Neural cell (in vitro differentiated cells): ENCODE results near the gene LRRC30. TPM values are rescaled to one million over a fixed set of nuclear protein-coding genes. Genes with fewer than 3 reads are reported as not detected.

ENCODE experiments used
- H2AFZ ChIP-seq: fragments of 200-600, 300-800 bp; sonication (generic), shearing (Covaris generic); 2 replicates; pipeline ENCODE4 v1.6.0; 2014; ENCODE audit warnings: low read depth, mild to moderate bottlenecking, antibody characterized with exemption, low read length, moderate library complexity
- H3F3A ChIP-seq: fragments of 200-600 bp; shearing (Covaris generic); 2 replicates; pipeline ENCODE4 v1.6.1; 2016; ENCODE audit warnings: mild to moderate bottlenecking, moderate library complexity, mixed read lengths, antibody characterized with exemption, low read length; ENCODE audit not compliant: insufficient read depth, poor library complexity, severe bottlenecking
- H3K27ac ChIP-seq: fragments of 200-600, 300-800 bp; sonication (generic), shearing (Covaris generic); 2 replicates; pipeline ENCODE4 v1.5.1; 2014; ENCODE audit warnings: mild to moderate bottlenecking, low read length, moderate library complexity
- H3K27me3 ChIP-seq: fragments of 300-800, 200-600 bp; sonication (generic), shearing (Covaris generic); 2 replicates; pipeline ENCODE4 v1.6.0; 2014; ENCODE audit warnings: mild to moderate bottlenecking, low read depth, low read length, moderate library complexity; ENCODE audit not compliant: insufficient read depth
- H3K36me3 ChIP-seq: fragments of 300-800, 200-600 bp; sonication (generic), shearing (Covaris generic); 2 replicates; pipeline ENCODE4 v1.5.1; 2014; ENCODE audit warnings: mild to moderate bottlenecking, antibody characterized with exemption, low read length, moderate library complexity; ENCODE audit not compliant: insufficient read depth
- H3K4me2 ChIP-seq: fragments of 300-800, 200-600 bp; sonication (generic), shearing (Covaris generic); 2 replicates; pipeline ENCODE4 v1.6.0; 2014; ENCODE audit warnings: mild to moderate bottlenecking, low read length
- H3K4me3 ChIP-seq: fragments of 300-800, 200-600 bp; sonication (generic), shearing (Covaris generic); 2 replicates; pipeline ENCODE4 v1.5.1; 2014; ENCODE audit warnings: mild to moderate bottlenecking, low read length, moderate library complexity
- H3K79me2 ChIP-seq: fragments of 200-600 bp; shearing (Covaris generic); replicated peaks from 2 replicates; pipeline ENCODE4 v1.6.0; 2014; ENCODE audit warnings: mild to moderate bottlenecking, low read length, moderate library complexity; ENCODE audit not compliant: insufficient read depth
- H3K9ac ChIP-seq: fragments of 300-800, 200-600 bp; sonication (generic), shearing (Covaris generic); 2 replicates; pipeline ENCODE4 v1.6.1; 2016; ENCODE audit warnings: mild to moderate bottlenecking, low read length, mixed read lengths
- H3K9me2 ChIP-seq: fragments of 200-600 bp; shearing (Covaris generic); 2 replicates; pipeline ENCODE4 v1.6.1; 2016; ENCODE audit warnings: mild to moderate bottlenecking, low read length, mixed read lengths; ENCODE audit not compliant: insufficient read depth
- H3K9me3 ChIP-seq: fragments of 200-600, 300-800 bp; sonication (generic), shearing (Covaris generic); 2 replicates; pipeline ENCODE4 v1.6.1; 2016; ENCODE audit warnings: mild to moderate bottlenecking, mixed run types, low read length, moderate library complexity, mixed read lengths
- H4K20me1 ChIP-seq: fragments of 200-600 bp; shearing (Covaris generic); 2 replicates; pipeline ENCODE4 v1.6.1; 2016; ENCODE audit warnings: mild to moderate bottlenecking, mixed run types; ENCODE audit not compliant: insufficient read depth
- EP300 ChIP-seq: fragments of 450-650 bp; conservative IDR thresholded peaks from 2 replicates; pipeline ENCODE4 v1.6.1; 2014; ENCODE audit warnings: antibody characterized with exemption, mild to moderate bottlenecking, moderate library complexity; ENCODE audit not compliant: poor library complexity, severe bottlenecking
- EZH2 ChIP-seq: fragments of 200-600, 300-800 bp; shearing (Covaris generic), sonication (generic); IDR thresholded peaks from 2 replicates; pipeline ENCODE4 v1.6.1; 2014; ENCODE audit warnings: antibody characterized with exemption, low read length, borderline replicate concordance, mild to moderate bottlenecking; ENCODE audit not compliant: insufficient read depth, poor library complexity, severe bottlenecking
- MXI1 ChIP-seq: fragments of 450-650 bp; conservative IDR thresholded peaks from 2 replicates; pipeline ENCODE4 v1.6.1; 2014; ENCODE audit warnings: antibody characterized with exemption, mild to moderate bottlenecking; ENCODE audit not compliant: poor library complexity, severe bottlenecking
- POLR2AphosphoS5 ChIP-seq: IDR thresholded peaks from 2 replicates; pipeline ENCODE4 v1.6.1; 2012
- RAD21 ChIP-seq: fragments of 450-650 bp; conservative IDR thresholded peaks from 2 replicates; pipeline ENCODE4 v1.6.1; 2014; ENCODE audit warnings: antibody characterized with exemption, mild to moderate bottlenecking, moderate library complexity
- SMC3 ChIP-seq: fragments of 450-650 bp; conservative IDR thresholded peaks from 2 replicates; pipeline ENCODE4 v1.6.1; 2014; ENCODE audit warnings: antibody characterized with exemption, mild to moderate bottlenecking, moderate library complexity; ENCODE audit not compliant: poor library complexity
- TAF1 ChIP-seq: IDR thresholded peaks from 2 replicates; pipeline ENCODE4 v1.6.1; 2012; ENCODE audit warnings: low read depth
- polyA plus RNA-seq: library from polyadenylated mRNA; depleted of rRNA; stranded (reverse); fragments of >200 nt; gene quantifications from 2 replicates; pipeline ENCODE4 v1.2.3, GENCODE V29; 2014
- TF ChIP-seq, protein P1 (sequence below): fragments of 450-650 bp; IDR thresholded peaks from 2 replicates; pipeline ENCODE4 v1.5.1; 2014; ENCODE audit warnings: antibody characterized with exemption, mild to moderate bottlenecking, moderate library complexity; ENCODE audit not compliant: poor library complexity, severe bottlenecking
- TF ChIP-seq, protein P2 (sequence below): IDR thresholded peaks from 2 replicates; pipeline ENCODE4 v1.6.1; 2012; ENCODE audit warnings: borderline replicate concordance

LRRC30 gene
- polyA plus RNA-seq, 1 donor from 2014 or later = not detected

DNA sequence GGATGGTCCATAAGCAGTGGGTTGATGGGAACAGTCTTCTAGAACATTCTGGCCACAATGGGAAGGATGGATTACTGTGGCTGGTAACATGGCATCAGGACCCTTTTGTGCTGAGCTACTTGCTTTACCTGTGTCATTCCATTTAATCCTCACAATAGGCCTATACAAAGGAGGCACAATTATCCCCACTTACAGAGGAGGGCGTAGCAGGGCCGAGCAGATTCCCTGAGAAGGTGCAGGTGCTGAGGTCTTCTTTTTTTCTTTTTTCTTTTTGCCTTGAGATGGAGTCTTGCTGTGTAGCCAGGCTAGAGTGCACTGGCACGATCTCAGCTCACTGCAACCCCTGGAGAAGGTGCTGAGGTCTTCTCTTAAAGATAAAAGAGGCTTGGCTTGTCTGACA lies 6.7 kb upstream of the LRRC30 start:
- Histone ChIP-seq H3F3A (no peaks in the 10 kb centered on the region), H3K9me2 (no peaks in the 10 kb centered on the region), H3K9ac (no peak overlapping the region), H3K4me2 (no peak overlapping the region), H2AFZ (no peak overlapping the region), H3K79me2 (no peaks in the 10 kb centered on the region), H3K9me3 (no peaks in the 10 kb centered on the region), H3K27me3 (no peaks in the 10 kb centered on the region), H4K20me1 (no peaks in the 10 kb centered on the region), H3K36me3 (no peaks in the 10 kb centered on the region), H3K27ac (no peak overlapping the region), H3K4me3 (no peak overlapping the region)
- TF ChIP-seq EP300 (no peak), TAF1 (no peak), MXI1 (no peak)

DNA sequence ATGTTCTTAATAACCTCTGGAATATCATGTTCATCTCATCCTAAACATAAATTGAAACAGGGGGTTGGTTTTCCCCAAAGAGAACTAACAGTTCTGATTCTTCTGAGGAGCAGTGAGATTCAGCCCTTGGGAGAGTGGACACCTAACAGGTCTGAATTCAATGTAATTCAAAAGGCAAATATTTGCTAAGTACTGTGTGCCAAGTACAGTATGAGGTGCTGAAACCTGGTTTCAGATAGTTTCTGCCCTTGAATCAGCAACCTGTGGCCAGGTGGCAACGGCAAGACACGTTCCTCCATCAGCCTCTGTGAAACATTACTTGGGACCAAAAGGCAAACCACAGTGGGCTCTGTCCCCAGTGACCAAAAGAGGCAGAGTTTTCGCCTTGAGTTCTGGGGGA lies 1.3 kb downstream of the LRRC30 start:
- H3K9me3 ChIP-seq = no peaks in the 10 kb centered on the region
- H3K9ac ChIP-seq = no peak overlapping the region
- H2AFZ ChIP-seq = no peak overlapping the region
- no peak overlapping the region for H3K27ac ChIP-seq
- no peak overlapping the region for H3K4me3 ChIP-seq
- H4K20me1 ChIP-seq = no peaks in the 10 kb centered on the region
- H3F3A ChIP-seq = no peaks in the 10 kb centered on the region
- H3K27me3 ChIP-seq = no peaks in the 10 kb centered on the region
- H3K79me2 ChIP-seq = no peaks in the 10 kb centered on the region
- H3K36me3 ChIP-seq = no peaks in the 10 kb centered on the region
- TF ChIP-seq RAD21 = no peak
- H3K4me2 ChIP-seq = no peak overlapping the region
- no peaks in the 10 kb centered on the region for H3K9me2 ChIP-seq

DNA sequence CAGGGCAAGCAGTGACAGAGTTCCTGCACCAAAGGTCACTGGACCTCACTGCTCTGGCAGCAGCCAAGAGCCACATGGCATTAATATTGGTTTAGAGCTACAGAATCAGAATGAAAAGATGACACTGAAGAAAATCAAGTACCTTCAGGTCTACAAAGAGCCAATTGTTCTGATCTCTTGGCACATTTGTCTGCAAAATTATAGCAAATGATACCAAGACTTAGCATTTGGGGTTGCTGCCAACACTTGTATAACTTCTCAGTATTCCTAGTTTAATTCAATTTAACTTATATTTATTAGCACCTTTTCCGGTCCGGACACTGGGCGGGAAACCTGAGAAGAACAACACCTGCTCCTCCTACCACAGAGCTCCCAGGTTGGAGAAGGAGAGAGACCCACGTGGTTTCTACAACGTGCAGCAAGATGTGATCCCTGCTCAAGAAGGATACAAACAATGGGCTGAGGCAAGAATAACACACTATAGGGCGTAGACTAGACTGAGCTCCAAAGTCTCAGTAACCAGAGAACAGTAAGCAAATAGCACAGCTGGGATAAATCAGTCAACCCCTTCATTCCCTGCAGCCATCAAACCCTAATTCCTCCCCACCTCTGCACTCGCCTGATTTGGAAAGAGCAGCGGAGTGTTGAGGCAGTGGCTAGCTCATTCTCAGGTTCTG lies 2.4 kb downstream of the LRRC30 start:
- Histone ChIP-seq H3K9me2 (no peaks in the 10 kb centered on the region), H3K9me3 (no peaks in the 10 kb centered on the region), H3K36me3 (no peaks in the 10 kb centered on the region), H3K4me2 (no peak overlapping the region), H3F3A (no peaks in the 10 kb centered on the region), H2AFZ (no peak overlapping the region), H3K79me2 (no peaks in the 10 kb centered on the region), H3K9ac (no peak overlapping the region), H3K4me3 (no peak overlapping the region), H3K27me3 (no peaks in the 10 kb centered on the region), H4K20me1 (no peaks in the 10 kb centered on the region), H3K27ac (no peak overlapping the region)
- no peak for TF ChIP-seq TAF1
- no peak for TF ChIP-seq RAD21
- TF ChIP-seq SMC3 = no peak
- TF ChIP-seq POLR2AphosphoS5 = no peak
- TF ChIP-seq MXI1 = no peak
- TF ChIP-seq, protein P1, sequence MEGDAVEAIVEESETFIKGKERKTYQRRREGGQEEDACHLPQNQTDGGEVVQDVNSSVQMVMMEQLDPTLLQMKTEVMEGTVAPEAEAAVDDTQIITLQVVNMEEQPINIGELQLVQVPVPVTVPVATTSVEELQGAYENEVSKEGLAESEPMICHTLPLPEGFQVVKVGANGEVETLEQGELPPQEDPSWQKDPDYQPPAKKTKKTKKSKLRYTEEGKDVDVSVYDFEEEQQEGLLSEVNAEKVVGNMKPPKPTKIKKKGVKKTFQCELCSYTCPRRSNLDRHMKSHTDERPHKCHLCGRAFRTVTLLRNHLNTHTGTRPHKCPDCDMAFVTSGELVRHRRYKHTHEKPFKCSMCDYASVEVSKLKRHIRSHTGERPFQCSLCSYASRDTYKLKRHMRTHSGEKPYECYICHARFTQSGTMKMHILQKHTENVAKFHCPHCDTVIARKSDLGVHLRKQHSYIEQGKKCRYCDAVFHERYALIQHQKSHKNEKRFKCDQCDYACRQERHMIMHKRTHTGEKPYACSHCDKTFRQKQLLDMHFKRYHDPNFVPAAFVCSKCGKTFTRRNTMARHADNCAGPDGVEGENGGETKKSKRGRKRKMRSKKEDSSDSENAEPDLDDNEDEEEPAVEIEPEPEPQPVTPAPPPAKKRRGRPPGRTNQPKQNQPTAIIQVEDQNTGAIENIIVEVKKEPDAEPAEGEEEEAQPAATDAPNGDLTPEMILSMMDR = no peak
- no peak for TF ChIP-seq EP300
- TF ChIP-seq, protein P2, sequence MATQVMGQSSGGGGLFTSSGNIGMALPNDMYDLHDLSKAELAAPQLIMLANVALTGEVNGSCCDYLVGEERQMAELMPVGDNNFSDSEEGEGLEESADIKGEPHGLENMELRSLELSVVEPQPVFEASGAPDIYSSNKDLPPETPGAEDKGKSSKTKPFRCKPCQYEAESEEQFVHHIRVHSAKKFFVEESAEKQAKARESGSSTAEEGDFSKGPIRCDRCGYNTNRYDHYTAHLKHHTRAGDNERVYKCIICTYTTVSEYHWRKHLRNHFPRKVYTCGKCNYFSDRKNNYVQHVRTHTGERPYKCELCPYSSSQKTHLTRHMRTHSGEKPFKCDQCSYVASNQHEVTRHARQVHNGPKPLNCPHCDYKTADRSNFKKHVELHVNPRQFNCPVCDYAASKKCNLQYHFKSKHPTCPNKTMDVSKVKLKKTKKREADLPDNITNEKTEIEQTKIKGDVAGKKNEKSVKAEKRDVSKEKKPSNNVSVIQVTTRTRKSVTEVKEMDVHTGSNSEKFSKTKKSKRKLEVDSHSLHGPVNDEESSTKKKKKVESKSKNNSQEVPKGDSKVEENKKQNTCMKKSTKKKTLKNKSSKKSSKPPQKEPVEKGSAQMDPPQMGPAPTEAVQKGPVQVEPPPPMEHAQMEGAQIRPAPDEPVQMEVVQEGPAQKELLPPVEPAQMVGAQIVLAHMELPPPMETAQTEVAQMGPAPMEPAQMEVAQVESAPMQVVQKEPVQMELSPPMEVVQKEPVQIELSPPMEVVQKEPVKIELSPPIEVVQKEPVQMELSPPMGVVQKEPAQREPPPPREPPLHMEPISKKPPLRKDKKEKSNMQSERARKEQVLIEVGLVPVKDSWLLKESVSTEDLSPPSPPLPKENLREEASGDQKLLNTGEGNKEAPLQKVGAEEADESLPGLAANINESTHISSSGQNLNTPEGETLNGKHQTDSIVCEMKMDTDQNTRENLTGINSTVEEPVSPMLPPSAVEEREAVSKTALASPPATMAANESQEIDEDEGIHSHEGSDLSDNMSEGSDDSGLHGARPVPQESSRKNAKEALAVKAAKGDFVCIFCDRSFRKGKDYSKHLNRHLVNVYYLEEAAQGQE = no peak
- TF ChIP-seq EZH2 = no peak
